Bone marrow (tissue), 2 donors: ENCODE results near the gene SLC22A23.

Experiments
- DNase-seq, 2 donors: peaks; one replicate each; lab custom pipeline; 2025; lab: John Stamatoyannopoulos, UW

Gene SLC22A23

DNA sequence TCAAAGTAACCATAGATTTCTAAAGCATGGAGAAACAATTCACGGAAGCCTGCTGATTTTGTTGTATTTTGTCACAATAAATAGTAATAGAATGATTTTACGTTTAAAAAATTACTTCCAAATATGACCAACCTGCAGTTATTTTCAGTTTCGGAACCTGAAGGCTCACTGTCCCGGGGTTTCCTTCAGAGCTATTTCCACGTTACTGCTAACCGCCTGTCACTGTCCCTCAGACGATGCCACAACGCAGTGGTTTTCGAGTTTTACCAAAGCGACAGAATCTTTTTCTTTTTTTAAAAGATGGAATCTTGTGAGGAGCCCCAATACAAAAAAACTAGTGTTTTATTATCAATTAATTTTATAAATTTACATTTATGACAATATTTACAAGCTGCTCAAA is 157.6 kb downstream of the SLC22A23 start:
- DNase-seq: no peak

DNA sequence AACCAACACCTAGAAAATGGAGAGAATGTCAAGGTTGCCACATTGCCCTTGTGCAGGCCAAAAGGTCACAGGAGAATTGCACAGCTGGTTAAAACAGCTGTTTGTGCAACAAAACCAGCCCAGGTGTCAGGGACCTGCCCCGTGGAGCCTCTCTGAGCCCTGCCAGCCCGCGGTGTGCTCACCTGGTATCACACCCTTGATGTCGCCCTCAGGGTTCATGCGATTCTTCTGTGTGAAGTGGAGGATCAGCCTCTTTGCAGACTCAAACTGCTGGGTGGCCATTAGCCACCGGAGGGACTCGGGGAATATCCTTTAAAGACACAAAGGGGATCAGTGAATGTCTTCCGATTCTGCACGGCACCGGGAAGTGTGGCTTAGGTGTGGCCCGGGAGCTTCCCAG is 158.9 kb downstream of the SLC22A23 start:
- no peak for DNase-seq

DNA sequence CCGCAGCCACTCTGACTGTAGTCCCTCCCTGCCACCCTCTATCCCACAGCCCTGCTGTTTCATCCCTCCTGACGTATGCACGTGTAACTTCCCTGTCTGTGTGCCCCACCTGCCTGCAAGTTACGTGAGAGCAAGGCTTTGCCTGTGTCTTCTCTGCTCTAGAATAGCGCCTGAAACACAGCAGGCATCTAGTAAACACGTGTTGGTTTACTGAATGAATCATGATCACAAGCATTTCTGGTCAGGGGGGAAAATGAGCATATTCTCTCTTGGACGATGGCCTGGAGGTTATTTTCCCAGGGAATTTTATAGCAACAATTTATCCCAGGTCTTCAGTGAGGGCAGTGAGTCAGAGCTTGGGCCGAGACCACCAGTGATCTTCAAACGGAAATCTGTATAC is 159.8 kb downstream of the SLC22A23 start:
- DNase-seq: no peak

DNA sequence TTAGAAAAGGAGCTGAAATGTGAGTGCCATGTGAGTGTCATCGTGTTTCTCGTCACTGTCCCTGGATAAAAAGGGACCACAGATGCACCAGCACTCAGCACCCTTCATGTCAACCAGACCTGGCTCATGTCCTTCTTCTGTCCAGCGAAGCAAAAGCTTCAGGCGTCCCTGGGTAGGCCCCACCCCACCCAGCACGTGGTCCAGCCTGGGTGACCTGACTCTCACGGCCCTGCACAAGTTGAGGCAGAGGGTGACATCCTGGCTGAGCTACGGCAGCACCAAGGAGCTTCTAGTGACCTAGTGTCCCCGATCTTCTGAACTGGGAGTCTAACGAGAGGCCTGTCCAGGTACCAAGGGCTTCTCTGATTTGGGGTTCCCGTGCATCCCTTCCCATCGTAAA is 160.3 kb downstream of the SLC22A23 start:
- DNase-seq: no peak

DNA sequence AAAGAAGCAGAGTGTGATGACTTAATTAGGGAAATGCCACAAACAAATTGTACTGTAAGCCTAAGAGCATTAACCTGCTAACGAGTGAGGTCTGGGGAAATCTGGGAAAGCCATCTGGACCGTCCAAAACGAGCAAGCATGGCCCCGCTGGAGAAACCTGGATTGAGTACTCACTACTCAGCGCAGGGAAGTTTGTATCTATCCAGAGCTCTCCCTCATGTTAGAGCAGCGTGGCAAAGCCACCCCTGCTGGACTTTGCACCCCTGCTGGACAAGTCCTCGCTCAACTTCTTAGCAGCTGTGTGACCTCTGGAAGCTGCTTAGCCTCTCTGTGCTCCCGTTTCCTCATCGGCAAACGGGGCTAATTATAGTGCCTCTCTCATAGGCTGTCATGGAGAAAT is 160.8 kb downstream of the SLC22A23 start:
- no peak for DNase-seq

DNA sequence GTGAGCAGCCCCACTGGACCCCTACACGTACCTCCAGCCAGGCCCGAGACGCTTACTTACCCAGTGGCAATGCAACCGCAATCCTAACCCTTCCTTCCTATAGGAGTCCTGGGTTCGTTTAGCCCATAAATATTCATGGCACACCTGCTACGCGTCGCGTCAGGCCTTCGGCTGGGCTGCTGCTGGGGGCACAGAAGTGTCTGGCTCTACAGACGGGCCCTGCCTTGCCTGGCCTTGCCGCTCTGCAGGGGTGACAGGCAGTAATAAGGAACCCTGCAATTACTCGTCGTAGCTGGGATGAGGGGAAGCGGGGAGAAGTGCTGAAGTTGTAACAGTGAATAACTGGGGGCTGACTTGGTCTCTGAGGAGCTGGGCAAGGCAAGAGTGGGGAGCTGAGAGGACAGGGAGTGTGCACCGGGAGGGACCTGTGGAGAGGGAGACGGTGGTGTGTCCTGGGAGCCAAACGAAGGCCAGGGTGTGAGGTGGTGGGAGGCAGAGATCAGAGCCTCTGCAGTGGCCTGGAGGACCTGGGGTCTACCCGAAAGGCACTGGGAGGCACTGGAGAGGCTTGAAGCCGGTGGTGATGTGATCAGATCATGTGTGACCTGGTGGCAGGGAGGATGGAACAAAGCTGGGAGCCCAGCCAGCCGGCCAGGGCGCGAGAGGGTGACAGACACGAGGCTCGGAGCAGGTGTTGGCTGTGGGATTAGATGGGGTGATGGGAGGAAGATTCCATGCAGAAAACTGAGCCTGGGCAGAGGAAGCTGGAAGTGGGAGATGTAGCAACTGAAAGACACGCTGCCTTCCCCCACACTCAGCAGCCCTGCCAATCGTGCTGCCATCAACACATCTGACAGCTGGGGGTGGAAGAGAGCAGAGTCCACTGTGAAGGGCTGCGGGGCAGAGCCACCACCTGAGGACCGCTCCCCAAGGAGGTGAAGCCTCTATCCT is 161.7 kb downstream of the SLC22A23 start:
- DNase-seq: no peak

DNA sequence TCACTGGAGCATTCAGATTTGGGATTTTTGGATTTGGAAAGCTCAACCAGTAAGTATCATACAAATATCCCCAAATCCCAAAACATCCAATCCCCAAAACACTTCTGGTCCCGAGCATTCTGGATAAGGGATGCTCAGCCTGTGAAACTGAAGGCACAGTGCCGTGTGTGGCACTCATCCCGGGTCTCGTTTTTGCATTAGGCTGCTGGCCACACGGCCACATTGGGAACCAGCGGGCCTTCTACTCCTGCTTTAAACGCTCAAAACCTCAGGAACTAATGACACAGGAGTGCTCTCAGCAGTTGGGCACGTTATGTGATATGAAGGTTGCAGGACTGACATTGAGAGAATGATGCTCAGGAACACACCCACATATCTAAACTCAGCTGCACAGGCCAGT is 162.5 kb downstream of the SLC22A23 start:
- DNase-seq: no peak

DNA sequence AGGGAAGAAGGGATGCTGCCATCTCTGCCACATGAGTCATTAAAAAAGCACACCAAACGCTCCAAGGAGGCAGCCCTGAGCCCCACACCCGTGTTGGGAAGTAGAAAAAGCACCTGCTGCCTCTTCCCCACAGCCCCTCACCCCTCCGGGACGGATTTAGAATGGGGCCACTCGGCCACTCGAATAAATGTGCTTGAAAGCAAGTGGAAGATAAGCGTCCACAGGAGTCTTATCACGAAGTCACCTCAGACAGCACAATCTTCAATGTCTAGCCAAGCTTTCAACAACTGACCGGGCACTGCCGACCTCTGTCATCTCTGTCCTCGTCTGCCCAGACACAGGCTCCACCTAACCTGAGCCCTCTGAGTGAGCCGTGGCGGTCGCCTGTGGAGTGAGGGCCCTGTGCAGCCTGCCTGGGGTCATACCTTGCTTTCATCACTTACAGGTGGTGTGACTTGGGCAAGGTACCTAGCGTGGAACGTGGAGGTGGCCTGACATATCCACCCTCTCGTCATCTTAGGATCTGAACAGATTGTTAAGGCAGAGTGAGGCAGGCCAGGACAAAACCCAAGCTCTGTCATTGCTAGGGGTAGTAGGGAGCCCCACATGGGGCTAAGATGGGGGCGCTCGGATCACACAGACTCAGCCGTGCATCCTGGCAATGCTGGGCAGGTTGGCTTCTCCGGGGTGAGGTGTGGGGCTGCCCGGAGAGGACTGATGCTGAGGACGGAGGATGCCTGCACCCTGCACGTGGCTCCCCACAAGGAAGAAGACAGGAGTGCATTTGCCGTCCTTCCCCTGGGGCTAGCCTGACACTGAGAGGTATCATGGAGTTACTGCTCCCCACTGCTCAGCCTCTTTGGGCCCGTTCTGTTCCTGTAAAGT is 163.3 kb downstream of the SLC22A23 start:
- DNase-seq: no peak

DNA sequence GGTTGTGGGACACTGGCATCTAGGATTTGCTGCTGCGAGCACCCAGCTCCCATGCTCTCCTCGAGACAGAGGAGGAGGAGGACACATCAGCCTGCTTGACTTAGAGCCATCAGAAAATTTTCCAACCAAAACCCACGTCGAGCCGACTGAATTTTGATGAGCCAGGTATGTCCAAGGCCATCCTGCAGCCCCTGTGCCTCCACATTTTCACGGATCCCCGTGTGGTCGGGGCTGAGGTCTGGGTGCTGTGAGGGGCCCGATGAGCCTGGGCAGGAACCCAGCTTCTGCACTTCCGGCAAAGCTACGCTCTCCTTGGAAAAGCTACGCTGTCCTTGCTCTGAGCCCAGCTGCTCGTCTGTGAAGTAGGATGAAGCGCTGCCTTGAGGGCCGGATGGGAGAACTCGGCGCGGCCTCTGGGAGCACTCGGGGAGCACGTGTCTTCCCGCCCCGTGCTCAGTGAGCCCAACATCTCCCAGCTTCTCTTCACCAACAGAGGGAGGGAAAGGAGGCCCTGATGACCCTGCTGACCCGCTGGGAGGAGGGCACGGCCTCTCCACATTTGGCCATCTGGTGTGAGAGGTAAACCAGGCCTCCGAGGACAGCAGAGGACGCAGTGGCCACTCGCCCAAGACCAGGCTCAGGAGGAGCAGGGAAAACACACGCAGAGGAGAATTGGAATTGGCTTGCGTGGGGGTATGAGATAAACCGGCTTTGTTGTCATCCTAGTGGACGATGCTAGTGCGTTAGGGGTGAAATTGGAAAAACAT is 164.2 kb downstream of the SLC22A23 start:
- no peak for DNase-seq

DNA sequence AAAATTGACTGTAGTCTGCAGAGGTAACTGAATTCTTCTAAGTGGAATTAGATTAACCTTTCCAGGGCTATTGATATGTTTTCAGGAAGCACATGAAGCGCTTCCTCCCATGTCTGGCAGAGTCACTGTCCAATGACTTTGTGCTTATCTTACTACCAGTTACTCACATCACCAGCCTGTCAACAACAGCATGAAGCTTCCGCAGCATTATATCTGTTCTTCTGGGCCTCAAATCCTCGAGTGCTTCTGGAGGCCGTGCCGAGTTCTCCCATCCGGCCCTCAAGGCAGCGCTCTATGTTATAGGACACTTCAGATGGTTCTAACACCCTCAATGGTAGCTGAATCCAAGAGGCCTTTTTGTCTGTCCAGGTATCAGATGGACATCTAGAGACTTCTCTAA is 164.9 kb downstream of the SLC22A23 start:
- DNase-seq: no peak

DNA sequence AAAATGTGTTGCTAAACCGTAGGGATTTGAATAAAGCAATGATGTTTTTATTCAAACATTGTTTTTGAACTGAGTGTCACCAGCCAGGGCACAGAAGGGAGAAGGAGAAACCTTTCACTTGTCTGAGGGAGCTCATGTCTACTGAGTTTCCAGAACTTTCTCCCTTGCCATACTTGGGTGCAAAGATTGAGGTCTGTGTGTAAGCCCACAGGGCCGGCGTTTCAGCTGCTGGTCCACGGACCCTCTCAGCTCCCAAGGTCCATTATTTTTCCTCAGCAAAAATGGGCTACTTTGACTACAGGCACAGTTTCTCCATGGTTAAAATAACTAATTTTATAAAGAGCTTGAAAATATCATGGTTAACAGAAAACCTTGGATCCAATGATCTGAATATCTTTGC is 165.5 kb downstream of the SLC22A23 start:
- no peak for DNase-seq

DNA sequence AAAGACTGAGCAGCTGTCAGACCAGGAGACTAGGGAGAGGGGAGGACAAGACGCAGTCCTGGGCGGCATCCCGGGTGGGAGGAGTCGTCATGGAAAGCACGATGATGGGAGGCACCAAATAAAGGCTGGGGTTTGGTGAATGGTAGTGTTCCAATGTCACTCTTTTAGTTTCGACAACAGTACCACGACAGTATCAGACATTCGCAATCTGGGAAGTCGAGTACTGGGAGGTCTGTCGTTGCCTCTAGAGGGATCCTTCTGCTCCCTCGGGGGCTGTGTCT is 166.0 kb downstream of the SLC22A23 start:
- no peak for DNase-seq

DNA sequence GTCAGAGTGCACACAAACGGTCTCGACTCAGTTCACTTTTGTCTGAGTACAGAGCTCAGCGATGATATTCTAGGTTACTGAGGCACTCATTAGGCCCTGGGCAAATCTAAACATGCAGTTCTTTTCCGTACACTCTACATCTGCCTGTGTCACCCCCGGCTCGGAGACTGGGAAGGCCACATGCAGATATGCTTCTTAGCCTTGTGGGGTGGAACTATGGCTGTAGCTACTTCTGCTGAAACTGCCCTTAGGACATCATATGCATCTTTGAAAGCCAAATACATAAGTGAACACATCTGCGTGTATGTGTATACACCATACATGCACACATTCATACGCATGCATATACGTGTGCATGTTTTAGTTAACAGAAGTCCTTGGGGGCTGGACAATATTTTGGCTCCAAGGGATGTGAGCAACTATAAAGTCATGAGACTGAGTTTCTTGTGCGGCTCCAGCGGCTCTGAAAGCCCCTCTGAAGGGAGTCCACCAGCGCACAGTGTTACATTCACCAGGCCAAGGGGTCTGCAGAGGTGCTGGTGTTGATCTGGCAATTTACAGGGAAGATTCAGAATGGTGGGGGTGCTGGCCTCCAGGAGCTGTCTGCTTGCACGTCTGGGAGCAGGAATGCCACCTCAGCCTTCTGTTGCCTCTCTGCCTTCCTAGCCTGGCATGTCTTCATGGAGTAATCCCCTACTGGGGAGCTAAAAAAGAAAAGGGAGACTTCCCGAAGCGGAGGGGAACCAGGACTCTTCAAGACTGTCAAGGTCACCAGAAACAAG is 166.5 kb downstream of the SLC22A23 start:
- no peak for DNase-seq

DNA sequence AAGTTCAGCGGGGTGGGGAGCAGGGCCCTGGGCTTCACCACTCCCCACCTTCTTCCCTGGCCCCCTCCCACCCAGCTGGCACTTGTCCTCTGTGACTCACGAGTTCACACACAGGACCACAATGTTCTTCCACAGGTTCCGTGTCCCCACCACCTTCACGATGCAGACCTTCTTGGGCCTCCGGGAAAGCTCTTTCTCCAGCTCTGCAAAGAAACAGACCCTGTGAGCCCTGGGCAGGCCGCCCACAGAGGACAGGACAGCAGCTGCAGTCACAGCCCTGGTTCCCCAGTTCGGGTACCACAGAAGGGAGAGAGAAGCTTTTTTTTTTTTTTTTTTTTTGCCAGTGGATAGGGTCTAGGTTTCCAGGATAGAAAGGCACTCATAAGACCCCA is 167.2 kb downstream of the SLC22A23 start:
- DNase-seq: no peak

DNA sequence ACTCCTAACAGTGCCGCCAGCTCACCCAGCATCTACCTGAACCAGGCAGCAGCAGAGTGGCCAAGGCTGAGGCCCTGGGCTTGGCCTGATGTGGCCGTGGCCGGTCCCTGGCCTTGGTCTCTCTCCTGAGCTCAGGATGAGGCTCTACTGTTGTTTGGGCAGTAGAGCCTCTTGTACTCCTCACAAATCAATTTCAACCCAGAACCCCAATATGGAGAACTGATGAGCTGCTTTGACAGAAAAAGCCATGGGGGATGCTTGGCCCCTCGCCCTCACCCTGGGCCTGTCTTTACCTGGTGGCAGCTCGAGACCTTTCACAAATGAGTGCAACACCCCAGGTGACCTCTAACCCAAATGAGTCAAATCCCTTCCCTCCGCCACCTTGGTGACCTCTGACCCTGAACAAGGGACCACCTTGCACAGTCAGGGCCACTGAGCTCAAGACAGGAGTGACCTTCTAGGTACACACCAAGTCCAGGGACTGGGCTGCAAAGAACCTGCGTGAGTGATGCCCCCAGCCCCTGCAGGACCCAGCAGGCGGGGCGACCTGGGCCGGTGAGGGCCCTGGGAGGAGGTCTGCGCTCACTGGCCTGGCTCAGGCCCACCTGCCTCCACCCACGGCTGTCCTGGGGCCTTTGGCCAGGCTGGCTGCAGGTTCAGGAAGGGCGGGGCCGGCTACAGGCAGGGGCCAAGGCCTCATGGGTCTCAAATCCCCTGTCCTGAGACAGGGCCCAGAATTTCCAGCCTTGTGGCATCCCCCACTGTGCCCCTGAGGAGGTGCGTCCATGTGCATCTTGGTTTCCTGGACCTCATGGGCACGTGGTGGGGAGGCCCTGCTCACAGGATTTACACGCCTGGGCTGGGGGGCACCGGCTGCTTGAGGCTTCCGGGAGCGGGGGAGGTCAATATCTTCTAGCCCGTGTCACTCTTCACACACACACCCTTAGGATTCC is 167.9 kb downstream of the SLC22A23 start:
- no peak for DNase-seq

DNA sequence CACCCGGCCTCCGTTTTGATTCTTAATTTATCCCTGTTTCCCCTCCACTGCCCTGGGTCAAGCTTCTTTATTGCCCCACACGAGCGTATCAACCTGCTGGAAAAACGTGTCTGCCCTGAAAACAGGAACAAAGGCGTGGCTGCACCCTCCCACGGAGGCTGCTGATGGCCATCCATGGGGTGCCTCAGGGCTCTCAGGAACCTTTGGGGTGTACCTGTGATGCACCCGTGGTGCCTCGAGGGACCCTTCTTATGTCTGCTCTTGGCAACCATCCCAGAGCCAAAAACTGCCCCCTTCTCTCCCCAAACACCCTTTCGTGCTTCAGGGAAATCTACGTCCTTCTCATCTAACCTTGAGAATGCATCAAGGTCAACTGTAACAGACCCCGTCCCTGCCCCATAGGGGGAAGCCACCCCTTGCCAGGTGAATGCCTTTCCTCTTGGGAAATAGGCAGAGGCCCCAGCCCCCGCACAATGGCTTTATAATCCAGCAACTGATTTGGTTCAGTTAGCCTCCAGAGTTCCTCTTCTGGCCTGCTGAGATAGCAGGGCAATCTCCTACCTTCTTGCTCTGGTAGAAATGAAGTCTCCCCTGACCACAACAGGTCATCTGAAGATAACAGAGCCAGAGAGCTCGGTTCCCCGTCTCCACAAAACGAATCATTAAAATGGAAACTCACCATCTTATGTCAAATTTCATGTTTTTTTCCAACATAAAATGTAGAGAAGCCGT is 168.7 kb downstream of the SLC22A23 start:
- DNase-seq: no peak

DNA sequence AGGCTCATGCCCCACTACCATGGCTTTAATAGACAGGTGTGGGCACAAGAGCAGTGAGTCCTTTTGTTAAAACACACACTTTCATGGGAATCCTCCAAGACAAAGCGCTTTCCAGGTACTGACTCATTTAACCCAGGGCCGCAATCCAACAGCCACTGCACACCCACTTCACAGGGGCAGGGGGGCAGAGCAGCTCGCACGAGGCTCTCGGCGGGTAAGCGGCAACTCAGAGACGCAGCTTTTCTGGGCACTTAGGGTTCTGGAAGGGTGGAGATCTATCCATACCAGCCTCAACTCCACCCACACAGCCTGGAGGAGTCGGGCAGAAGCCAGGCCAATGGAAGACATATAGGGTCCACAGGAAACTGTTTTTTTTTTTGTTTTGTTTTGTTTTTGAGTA is 169.5 kb downstream of the SLC22A23 start:
- DNase-seq: no peak

DNA sequence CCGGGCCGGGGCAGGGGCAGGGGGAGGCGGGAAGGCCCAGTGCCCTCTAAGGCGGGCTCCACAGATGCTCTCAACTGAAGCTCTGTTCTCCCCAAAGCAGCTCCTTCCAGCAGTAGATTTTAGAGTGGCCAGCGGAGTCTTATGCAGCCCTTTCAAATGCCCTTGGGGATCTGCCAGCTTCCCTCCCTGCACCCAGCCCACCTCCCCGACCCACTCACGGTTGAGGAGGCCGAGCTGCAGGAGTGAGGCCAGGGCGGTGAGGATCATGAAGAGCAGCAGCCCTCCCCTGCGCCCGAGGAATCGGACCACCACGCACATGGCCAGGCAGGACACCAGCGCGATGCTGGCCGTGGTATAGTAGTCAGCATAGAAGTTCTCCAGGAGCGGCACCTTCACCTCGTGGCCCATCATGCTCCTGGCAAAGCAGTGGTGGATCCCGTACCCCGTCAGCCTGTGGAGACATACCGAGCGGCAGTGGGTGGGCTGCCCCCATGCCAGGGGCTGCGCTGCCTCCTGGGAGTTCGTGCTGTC is 170.1 kb downstream of the SLC22A23 start:
- DNase-seq: no peak

DNA sequence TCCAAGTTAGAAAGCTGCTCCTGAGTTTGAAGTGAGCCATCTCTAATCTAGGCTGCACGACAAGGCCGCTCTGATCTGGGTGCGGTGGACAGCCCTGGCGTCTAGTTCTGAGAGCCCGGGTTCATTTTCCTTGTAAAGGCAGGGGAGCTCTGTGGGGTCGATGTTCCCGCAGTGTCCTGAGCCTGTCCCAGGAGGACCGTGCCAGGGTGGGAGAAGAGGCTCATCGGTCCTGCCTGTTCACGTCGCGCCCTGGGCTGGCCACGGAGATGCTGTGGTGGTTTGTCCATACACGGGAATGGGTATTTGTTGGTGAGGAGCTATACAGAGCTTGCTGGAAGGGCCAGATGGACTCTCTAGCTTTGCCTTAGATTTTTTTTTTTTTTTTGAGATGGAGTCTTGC is 171.1 kb downstream of the SLC22A23 start:
- no peak for DNase-seq
